HL-60 (cell line): ENCODE measurements around the gene NRP1.

Source experiments
- DNase-seq, 2 experiments: peaks; one replicate each; pipeline ENCODE4 v3.0.0-alpha.2; 2010 to 2020; ENCODE audit warnings: low read depth in 1 of 2, low spot score in 1 of 2
- H3K27ac ChIP-seq: fragments of 250-450 bp; sonication (Bioruptor Pico); replicated peaks from 2 replicates; pipeline ENCODE4 v1.5.1; 2020; ENCODE audit warnings: mild to moderate bottlenecking, moderate library complexity
- H3K27me3 ChIP-seq: fragments of 250-450 bp; sonication (Bioruptor Pico); 2 replicates; pipeline ENCODE4 v1.5.1; 2021; ENCODE audit warnings: mild to moderate bottlenecking, moderate library complexity; ENCODE audit not compliant: insufficient read depth, poor library complexity, severe bottlenecking
- H3K4me3 ChIP-seq: replicated peaks from 2 replicates; pipeline ENCODE4 v1.5.1; 2011; ENCODE audit warnings: mild to moderate bottlenecking, control low read depth, low read length; ENCODE audit not compliant: insufficient read depth
- CTCF ChIP-seq: IDR thresholded peaks from one replicate; pipeline ENCODE4 v1.5.1; 2011; ENCODE audit warnings: low read length, control low read depth, inconsistent platforms; ENCODE audit not compliant: insufficient read depth
- GABPA ChIP-seq: IDR thresholded peaks from 2 replicates; pipeline ENCODE4 v1.6.1; 2012; ENCODE audit warnings: low read depth
- POLR2AphosphoS5 ChIP-seq: IDR thresholded peaks from 2 replicates; pipeline ENCODE4 v1.6.1; 2012; ENCODE audit warnings: low read depth
- REST ChIP-seq: IDR thresholded peaks from 2 replicates; pipeline ENCODE4 v1.6.1; 2012; ENCODE audit warnings: low read depth; ENCODE audit not compliant: insufficient replicate concordance
- SPI1 ChIP-seq: IDR thresholded peaks from 2 replicates; pipeline ENCODE4 v1.6.1; 2012; ENCODE audit warnings: low read depth, mild to moderate bottlenecking, borderline replicate concordance

The NRP1 gene

GRCh38 chr10:33242931-33243330 is 91.5 kb downstream of the NRP1 start:
- no peak for DNase-seq
- H3K27me3 ChIP-seq: no peaks in the 10 kb centered on the region
- H3K4me3 ChIP-seq: no peak overlapping the region
- H3K27ac ChIP-seq: no peak overlapping the region
- TF ChIP-seq GABPA (no peak), POLR2AphosphoS5 (no peak), CTCF (no peak), REST (no peak), SPI1 (no peak)

GRCh38 chr10:33241351-33241750 is 93.1 kb downstream of the NRP1 start:
- no peak for DNase-seq
- Histone ChIP-seq H3K27me3 (no peaks in the 10 kb centered on the region), H3K27ac (no peak overlapping the region), H3K4me3 (no peak overlapping the region)
- no peak for TF ChIP-seq POLR2AphosphoS5
- no peak for TF ChIP-seq CTCF
- no peak for TF ChIP-seq REST
- TF ChIP-seq GABPA: no peak

GRCh38 chr10:33240931-33241330 is 93.5 kb downstream of the NRP1 start:
- H3K27ac ChIP-seq: no peak overlapping the region
- peak in 1 of 2 experiments; percentile 4 for DNase-seq
- H3K4me3 ChIP-seq: no peak overlapping the region
- TF ChIP-seq CTCF (no peak), REST (no peak), GABPA (no peak), POLR2AphosphoS5 (no peak), SPI1 (no peak)
- no peaks in the 10 kb centered on the region for H3K27me3 ChIP-seq
